Measurements from ENCODE around the gene PGAM1. TPM values are rescaled to one million over a fixed set of nuclear protein-coding genes. Genes with fewer than 3 reads are reported as not detected.
A peak's percentile ranks its signal among the peaks of the same experiment; 100 is the strongest.

The PGAM1 gene
- polyA plus RNA-seq, 1 of the 3 experiments (the other 2 are of a cell fraction), result 398 TPM

- ChIA-PET POLR2A (no interaction called here), CTCF (interaction anchor here (1.2 to 1.4 kb wide), 2 partner anchors 19 to 34 kb away, joined by 3 to 5 read pairs; no protein-coding TSS in a partner anchor)
- TF ChIP-seq REST (IDR thresholded peaks at IDR 0.05; ENCODE audit: low read depth, low read length), result no peak
- no peak for TF ChIP-seq RFX5 (IDR thresholded peaks at IDR 0.05; ENCODE audit: low read length)
- no peak for TF ChIP-seq MEF2A (IDR thresholded peaks at IDR 0.05; ENCODE audit: borderline replicate concordance, low read depth)
- no peak for TF ChIP-seq RAD21 (IDR thresholded peaks at IDR 0.05; ENCODE audit: low read length)
- TF ChIP-seq SIN3A (IDR thresholded peaks at IDR 0.05; ENCODE audit: borderline replicate concordance, low read depth, low read length), result no peak
- TF ChIP-seq RXRA (IDR thresholded peaks at IDR 0.05; ENCODE audit: borderline replicate concordance, low read depth), result no peak
- TF ChIP-seq GATA2 (CRISPR knock-in tag; IDR thresholded peaks at IDR 0.05), result no peak
- TF ChIP-seq ELF1 (IDR thresholded peaks at IDR 0.05), result no peak
- no peak for TF ChIP-seq CHD2 (IDR thresholded peaks at IDR 0.05; ENCODE audit: low read length, partially characterized antibody)
- no peak for TF ChIP-seq GABPA (IDR thresholded peaks at IDR 0.05; ENCODE audit: low read depth)
- 100% methylated on average over 1 of the region's 1 CpG for WGBS (ENCODE audit: low lambda C conversion rate)
- Histone ChIP-seq H3K9ac (no peak overlapping the region), H3K9me3 (no peaks in the 10 kb centered on the region), H3K27ac (ENCODE audit: low read depth in 2 of 2, low read length in 1 of 2) (no peak overlapping the region), H2AFZ (ENCODE audit: low read depth) (no peak overlapping the region), H3K36me3 (replicated peaks in 1 of 2; ENCODE audit: control insufficient read depth in 1 of 2, insufficient read depth in 2 of 2, low read length in 1 of 2) (peaks cover 10 to 32% of the 10 kb centered on the region in 2 experiments), H3K79me2 (ENCODE audit: insufficient read depth) (peaks cover 48% of the 10 kb centered on the region), H3K27me3 (ENCODE audit: insufficient read depth) (no peaks in the 10 kb centered on the region), H3K4me1 (ENCODE audit: control insufficient read depth in 1 of 2, insufficient read depth in 2 of 2, low read depth in 1 of 2, low read length in 1 of 2) (peaks cover 7% of the 10 kb centered on the region in 2 experiments; a peak in 3 of 4 replicates), H3K4me3 (ENCODE audit: low read depth in 2 of 2, low read length in 1 of 2) (no peak overlapping the region), H3K9me2 (no peaks in the 10 kb centered on the region), H3F3A (replicated peaks; ENCODE audit: insufficient read depth) (no peaks in the 10 kb centered on the region), H3K4me2 (no peak overlapping the region), H4K20me1 (ENCODE audit: insufficient read depth) (no peaks in the 10 kb centered on the region)
- DNase-seq, result no peak
Observed at GRCh38 chr10:97442277-97442676, 16.3 kb downstream of the PGAM1 start.

DNA sequence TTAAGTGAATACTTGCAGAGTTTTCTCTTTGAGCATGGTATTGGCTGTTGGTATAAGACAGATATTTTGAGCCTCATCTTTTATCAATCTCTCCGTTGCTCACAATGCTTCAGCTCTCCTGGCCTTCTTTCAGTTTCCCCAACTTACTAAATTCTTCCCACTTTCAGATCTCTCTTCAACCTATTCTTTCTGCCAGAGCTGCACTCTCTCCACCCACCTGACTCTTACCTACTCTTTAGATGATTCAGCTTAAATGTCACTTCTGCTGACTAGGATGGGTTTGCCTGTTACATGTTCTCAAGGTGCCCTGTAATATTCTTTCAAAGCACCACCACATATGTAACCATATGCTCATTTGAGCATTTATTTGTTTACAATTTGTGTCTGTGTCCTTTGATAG, 18.2 kb downstream of the PGAM1 start:
- Histone ChIP-seq H3K79me2 (ENCODE audit: insufficient read depth) (peaks cover 67% of the 10 kb centered on the region), H3K27me3 (ENCODE audit: insufficient read depth) (no peaks in the 10 kb centered on the region), H3K9ac (0 out of 2 replicates have a peak overlapping the region, but pooled peaks have one; percentile 75), H2AFZ (ENCODE audit: low read depth) (no peak overlapping the region), H3K4me1 (ENCODE audit: control insufficient read depth in 1 of 2, insufficient read depth in 2 of 2, low read depth in 1 of 2, low read length in 1 of 2) (peaks cover 7 to 9% of the 10 kb centered on the region in 2 experiments; a peak in 3 of 4 replicates), H3K27ac (ENCODE audit: low read depth in 2 of 2, low read length in 1 of 2) (no peak overlapping the region), H4K20me1 (ENCODE audit: insufficient read depth) (peaks cover 4% of the 10 kb centered on the region; the same call in 1 of the 2 replicates), H3F3A (replicated peaks; ENCODE audit: insufficient read depth) (no peaks in the 10 kb centered on the region), H3K9me2 (no peaks in the 10 kb centered on the region), H3K4me3 (ENCODE audit: low read depth in 2 of 2, low read length in 1 of 2) (no peak overlapping the region), H3K36me3 (replicated peaks in 1 of 2; ENCODE audit: control insufficient read depth in 1 of 2, insufficient read depth in 2 of 2, low read length in 1 of 2) (peaks cover 5 to 18% of the 10 kb centered on the region in 2 experiments), H3K4me2 (peak overlapping the region; percentile 79), H3K9me3 (no peaks in the 10 kb centered on the region)
- ChIA-PET CTCF (interaction anchor here (1.3 to 2.0 kb wide), 3 partner anchors 36 to 232 kb away, joined by 3 to 4 read pairs (median 4); no protein-coding TSS in a partner anchor), POLR2A (no interaction called here)
- WGBS (ENCODE audit: low lambda C conversion rate), result 94% methylated on average over 1 of the region's 1 CpG
- DNase-seq, result no peak
- TF ChIP-seq RFX5 (IDR thresholded peaks at IDR 0.05; ENCODE audit: low read length) (no peak), FOSL2 (IDR thresholded peaks at IDR 0.05; ENCODE audit: borderline replicate concordance, low read depth) (no peak), FOXM1 (IDR thresholded peaks at IDR 0.05; ENCODE audit: low read depth) (no peak), SMC3 (IDR thresholded peaks at IDR 0.05; ENCODE audit: low read depth, low read length) (no peak), SIN3A (IDR thresholded peaks at IDR 0.05; ENCODE audit: borderline replicate concordance, low read depth, low read length) (no peak), TEAD4 (IDR thresholded peaks at IDR 0.05; ENCODE audit: borderline replicate concordance, insufficient read depth) (no peak), NFIC (IDR thresholded peaks at IDR 0.05; ENCODE audit: borderline replicate concordance) (no peak), EZH2phosphoT487 (IDR thresholded peaks at IDR 0.05; ENCODE audit: borderline replicate concordance, low read depth) (no peak), MEF2A (IDR thresholded peaks at IDR 0.05; ENCODE audit: borderline replicate concordance, low read depth) (no peak), GATA2 (CRISPR knock-in tag; IDR thresholded peaks at IDR 0.05) (no peak), GABPA (IDR thresholded peaks at IDR 0.05; ENCODE audit: low read depth) (no peak), REST (IDR thresholded peaks at IDR 0.05; ENCODE audit: low read depth, low read length) (no peak)
- TF ChIP-seq, protein P1, sequence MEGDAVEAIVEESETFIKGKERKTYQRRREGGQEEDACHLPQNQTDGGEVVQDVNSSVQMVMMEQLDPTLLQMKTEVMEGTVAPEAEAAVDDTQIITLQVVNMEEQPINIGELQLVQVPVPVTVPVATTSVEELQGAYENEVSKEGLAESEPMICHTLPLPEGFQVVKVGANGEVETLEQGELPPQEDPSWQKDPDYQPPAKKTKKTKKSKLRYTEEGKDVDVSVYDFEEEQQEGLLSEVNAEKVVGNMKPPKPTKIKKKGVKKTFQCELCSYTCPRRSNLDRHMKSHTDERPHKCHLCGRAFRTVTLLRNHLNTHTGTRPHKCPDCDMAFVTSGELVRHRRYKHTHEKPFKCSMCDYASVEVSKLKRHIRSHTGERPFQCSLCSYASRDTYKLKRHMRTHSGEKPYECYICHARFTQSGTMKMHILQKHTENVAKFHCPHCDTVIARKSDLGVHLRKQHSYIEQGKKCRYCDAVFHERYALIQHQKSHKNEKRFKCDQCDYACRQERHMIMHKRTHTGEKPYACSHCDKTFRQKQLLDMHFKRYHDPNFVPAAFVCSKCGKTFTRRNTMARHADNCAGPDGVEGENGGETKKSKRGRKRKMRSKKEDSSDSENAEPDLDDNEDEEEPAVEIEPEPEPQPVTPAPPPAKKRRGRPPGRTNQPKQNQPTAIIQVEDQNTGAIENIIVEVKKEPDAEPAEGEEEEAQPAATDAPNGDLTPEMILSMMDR (IDR thresholded peaks at IDR 0.05), result no peak

All from SK-N-SH (cell line).